HCT116 (cell line): ENCODE measurements around the gene VLDLR. TPM values are rescaled to one million over a fixed set of nuclear protein-coding genes. Genes with fewer than 3 reads are reported as not detected.

Source experiments
- ATAC-seq: fragments of 200-7000 bp; cut with Tn5 transposase; 2 replicates; pipeline ENCODE4 v1.9.1; 2020; ENCODE audit warnings: mild to moderate bottlenecking, moderate library complexity
- BruUV-seq: library from RNA; stranded (reverse); fragments of 400-500 nt; replicated peaks from 2 replicates; lab custom pipeline; 2021; lab: Mats Ljungman, UMichigan
- CTCF ChIA-PET: fragments of 300-600 bp; sonication (Branson Sonifier 250); formaldehyde crosslinking; loops from one replicate; lab custom pipeline; 2021; ENCODE audit warnings: antibody characterized with exemption; lab: Charles Lee
- POLR2A ChIA-PET: fragments of 300-600, 350-600 bp; sonication (Branson Sonifier 250); formaldehyde crosslinking; loops from one replicate; lab custom pipeline; 2021; ENCODE audit warnings: antibody characterized with exemption; lab: Charles Lee
- RAD21 ChIA-PET, 2 experiments: fragments of 300-600 bp; sonication (Branson Sonifier 250); formaldehyde crosslinking; loops; one replicate each; lab custom pipeline; 2023; ENCODE audit warnings: low total read pairs in 2 of 2; ENCODE audit not compliant: uncharacterized antibody in 2 of 2, unreplicated experiment in 2 of 2, low non-redundant PET in 1 of 2; lab: Charles Lee
- DNase-seq: peaks from one replicate; pipeline ENCODE4 v3.0.0-alpha.2; 2010; ENCODE audit warnings: low read depth, low spot score
- H2AFZ ChIP-seq: fragments of 200-600 bp; shearing (Covaris generic), sonication (generic); 2 replicates; pipeline ENCODE4 v1.6.1; 2017; ENCODE audit warnings: low read depth, mixed run types, mixed read lengths, antibody characterized with exemption, low read length; ENCODE audit not compliant: poor library complexity, severe bottlenecking
- H3K27ac ChIP-seq: 2 replicates; pipeline ENCODE4 v1.5.1; 2012; ENCODE audit warnings: low read depth, low read length
- H3K27me3 ChIP-seq: fragments of 200-600 bp; sonication (generic); 2 replicates; pipeline ENCODE4 v1.6.1; 2016; ENCODE audit warnings: mixed run types, low read length, mixed read lengths; ENCODE audit not compliant: insufficient read depth
- H3K36me3 ChIP-seq, 2 experiments: fragments of 200-500 bp in 1 of 2; fragments of 200-600 bp in 1 of 2; sonication (Bioruptor generic) in 1 of 2; sonication (generic) in 1 of 2; 2 replicates each; pipeline versions ENCODE4 v1.5.1 to v1.6.1; 2014 to 2016; ENCODE audit warnings: low read length in 2 of 2, inconsistent platforms in 1 of 2, mixed read lengths in 1 of 2, mixed run types in 1 of 2; ENCODE audit not compliant: insufficient read depth in 2 of 2, control insufficient read depth in 1 of 2
- H3K4me1 ChIP-seq, 2 experiments: fragments of 200-600 bp in 1 of 2; sonication (generic) in 1 of 2; 2 replicates each; pipeline versions ENCODE4 v1.5.1 to v1.6.1; 2012 to 2017; ENCODE audit warnings: low read length in 2 of 2, inconsistent platforms in 1 of 2, mild to moderate bottlenecking in 1 of 2, mixed read lengths in 1 of 2, mixed run types in 1 of 2, moderate library complexity in 1 of 2; ENCODE audit not compliant: insufficient read depth in 2 of 2, control insufficient read depth in 1 of 2
- H3K4me2 ChIP-seq: fragments of 200-600 bp; sonication (generic); 2 replicates; pipeline ENCODE4 v1.6.1; 2017; ENCODE audit warnings: mixed run types, low read length, mixed read lengths
- H3K4me3 ChIP-seq, 2 experiments: fragments of 200-600 bp in 1 of 2; sonication (generic) in 1 of 2; replicated peaks in 1 of 2; 2 replicates each; pipeline ENCODE4 v1.5.1; 2011 to 2016; ENCODE audit warnings: low read length in 2 of 2, control low read depth in 1 of 2, low read depth in 1 of 2, mild to moderate bottlenecking in 1 of 2, mixed read lengths in 1 of 2, mixed run types in 1 of 2
- H3K79me2 ChIP-seq: fragments of 200-600 bp; sonication (generic); 2 replicates; pipeline ENCODE4 v1.6.1; 2017; ENCODE audit warnings: mild to moderate bottlenecking, mixed run types, low read length, moderate library complexity, mixed read lengths; ENCODE audit not compliant: insufficient read depth
- H3K9ac ChIP-seq: fragments of 200-600 bp; sonication (generic); 2 replicates; pipeline ENCODE4 v1.6.1; 2016; ENCODE audit warnings: low read length, mixed read lengths
- H3K9me2 ChIP-seq: fragments of 200-600 bp; sonication (generic), shearing (Covaris generic); 2 replicates; pipeline ENCODE4 v1.6.1; 2017; ENCODE audit warnings: mixed run types, mild to moderate bottlenecking, moderate library complexity; ENCODE audit not compliant: insufficient read depth
- H3K9me3 ChIP-seq, 2 experiments: fragments of 200-500 bp in 1 of 2; fragments of 200-600 bp in 1 of 2; sonication (Bioruptor generic) in 1 of 2; sonication (generic) in 1 of 2; 2 replicates each; pipeline ENCODE4 v1.6.1; 2014 to 2017; ENCODE audit warnings: low read length in 2 of 2, mixed read lengths in 2 of 2, inconsistent platforms in 1 of 2, low read depth in 1 of 2, mild to moderate bottlenecking in 1 of 2, mixed run types in 1 of 2, moderate library complexity in 1 of 2; ENCODE audit not compliant: control insufficient read depth in 1 of 2, insufficient read depth in 1 of 2
- H4K20me1 ChIP-seq: fragments of 200-600 bp; sonication (generic), shearing (Covaris generic); 2 replicates; pipeline ENCODE4 v1.6.1; 2017; ENCODE audit warnings: mixed run types, mild to moderate bottlenecking, moderate library complexity; ENCODE audit not compliant: insufficient read depth
- CBX3 ChIP-seq: IDR thresholded peaks from 2 replicates; pipeline ENCODE4 v1.6.1; 2012; ENCODE audit warnings: low read depth
- CEBPB ChIP-seq: IDR thresholded peaks from 2 replicates; pipeline ENCODE4 v1.6.1; 2012; ENCODE audit warnings: low read depth
- CTCF ChIP-seq, 3 experiments: fragments of 200-600 bp in 1 of 3; sonication (generic) in 1 of 3; IDR thresholded peaks in 2 of 3; conservative IDR thresholded peaks in 1 of 3; 2 replicates each; pipeline ENCODE4 v1.5.1; 2012 to 2017; ENCODE audit warnings: low read depth in 2 of 3, low read length in 2 of 3, antibody characterized with exemption in 1 of 3, borderline replicate concordance in 1 of 3, control low read depth in 1 of 3, mild to moderate bottlenecking in 1 of 3, mixed read lengths in 1 of 3, mixed run types in 1 of 3, moderate library complexity in 1 of 3; ENCODE audit not compliant: insufficient read depth in 1 of 3
- EGR1 ChIP-seq: IDR thresholded peaks from 2 replicates; pipeline ENCODE4 v1.6.1; 2012; ENCODE audit warnings: low read depth
- ELF1 ChIP-seq: IDR thresholded peaks from 2 replicates; pipeline ENCODE4 v1.6.1; 2012; ENCODE audit warnings: low read depth, borderline replicate concordance
- EZH2 ChIP-seq: fragments of 200-600 bp; sonication (generic); IDR thresholded peaks from 2 replicates; pipeline ENCODE4 v1.6.1; 2017; ENCODE audit warnings: antibody characterized with exemption, mixed run types
- FOSL1 ChIP-seq: IDR thresholded peaks from 2 replicates; pipeline ENCODE4 v1.6.1; 2012; ENCODE audit warnings: low read depth
- JUND ChIP-seq: IDR thresholded peaks from 2 replicates; pipeline ENCODE4 v1.6.1; 2012
- POLR2AphosphoS5 ChIP-seq: IDR thresholded peaks from 2 replicates; pipeline ENCODE4 v1.6.1; 2011; ENCODE audit warnings: mild to moderate bottlenecking, low read depth, low read length, moderate library complexity
- RAD21 ChIP-seq: IDR thresholded peaks from 2 replicates; pipeline ENCODE4 v1.6.1; 2012; ENCODE audit warnings: low read depth, mild to moderate bottlenecking
- SP1 ChIP-seq: IDR thresholded peaks from 2 replicates; pipeline ENCODE4 v1.6.1; 2012; ENCODE audit warnings: low read depth
- SRF ChIP-seq: IDR thresholded peaks from 2 replicates; pipeline ENCODE4 v1.6.1; 2012; ENCODE audit warnings: low read depth
- TCF7L2 ChIP-seq: IDR thresholded peaks from 2 replicates; pipeline ENCODE4 v1.7.0; 2011; ENCODE audit warnings: borderline replicate concordance, inconsistent platforms; ENCODE audit not compliant: insufficient read depth, insufficient read length; ENCODE audit errors: extremely low read depth
- YY1 ChIP-seq: IDR thresholded peaks from 2 replicates; pipeline ENCODE4 v1.6.1; 2011; ENCODE audit warnings: low read length, low read depth, moderate library complexity, mild to moderate bottlenecking; ENCODE audit not compliant: insufficient replicate concordance; ENCODE audit errors: extremely low read depth
- ZNF274 ChIP-seq: fragments of 200-500 bp; sonication (Bioruptor generic); IDR thresholded peaks from 2 replicates; pipeline ENCODE4 v1.6.1; 2014; ENCODE audit warnings: mild to moderate bottlenecking, low read depth, low read length, inconsistent platforms
- intact Hi-C: fragments of 100-400 bp; cut with micrococcal nuclease; formaldehyde crosslinking; loops from 2 replicates; pipeline ENCODE4 v1.10.0; 2022
- total RNA-seq: library from RNA; stranded (reverse); gene quantifications from one replicate; pipeline ENCODE4 v1.2.1, GENCODE V29; 2021; ENCODE audit not compliant: unreplicated experiment
- TF ChIP-seq, protein P1 (sequence below): IDR thresholded peaks from 2 replicates; pipeline ENCODE4 v1.6.1; 2011; ENCODE audit warnings: mild to moderate bottlenecking, low read length, moderate library complexity; ENCODE audit not compliant: insufficient replicate concordance; ENCODE audit errors: extremely low read depth

Gene VLDLR
- total RNA-seq, 1 experiment from 2014 or later: 0.17 TPM

DNA sequence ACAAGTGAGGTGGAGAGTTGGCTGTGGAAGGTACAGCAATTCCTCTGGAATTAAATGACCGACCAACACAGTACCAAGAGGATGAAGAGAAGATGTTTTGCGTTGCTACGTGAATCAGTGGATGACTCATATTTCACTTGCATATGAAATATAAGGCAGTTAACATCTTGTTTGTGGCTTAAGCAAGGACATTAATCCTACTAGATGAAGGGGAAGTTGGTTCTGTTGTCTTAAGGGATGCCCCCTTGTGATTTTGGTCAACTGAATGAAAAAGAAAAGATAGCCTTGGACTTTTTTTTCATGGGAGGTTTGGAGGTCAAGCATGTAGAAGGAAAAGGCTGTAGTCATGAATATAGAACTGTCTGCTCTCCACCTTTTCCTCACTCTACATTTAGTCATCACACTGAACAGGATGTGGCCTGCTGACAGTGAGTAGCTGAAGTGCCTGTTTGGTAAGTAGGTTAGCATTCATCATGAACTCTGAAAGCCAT, 33.9 kb downstream of the VLDLR start (continued):
- TF ChIP-seq RAD21: no peak
- TF ChIP-seq EZH2: no peak
- no peak; the same call in 1 of the 2 replicates for TF ChIP-seq FOSL1
- no peak for TF ChIP-seq JUND
- TF ChIP-seq SP1: no peak
- TF ChIP-seq POLR2AphosphoS5: no peak
- TF ChIP-seq YY1: no peak
- TF ChIP-seq, protein P1, sequence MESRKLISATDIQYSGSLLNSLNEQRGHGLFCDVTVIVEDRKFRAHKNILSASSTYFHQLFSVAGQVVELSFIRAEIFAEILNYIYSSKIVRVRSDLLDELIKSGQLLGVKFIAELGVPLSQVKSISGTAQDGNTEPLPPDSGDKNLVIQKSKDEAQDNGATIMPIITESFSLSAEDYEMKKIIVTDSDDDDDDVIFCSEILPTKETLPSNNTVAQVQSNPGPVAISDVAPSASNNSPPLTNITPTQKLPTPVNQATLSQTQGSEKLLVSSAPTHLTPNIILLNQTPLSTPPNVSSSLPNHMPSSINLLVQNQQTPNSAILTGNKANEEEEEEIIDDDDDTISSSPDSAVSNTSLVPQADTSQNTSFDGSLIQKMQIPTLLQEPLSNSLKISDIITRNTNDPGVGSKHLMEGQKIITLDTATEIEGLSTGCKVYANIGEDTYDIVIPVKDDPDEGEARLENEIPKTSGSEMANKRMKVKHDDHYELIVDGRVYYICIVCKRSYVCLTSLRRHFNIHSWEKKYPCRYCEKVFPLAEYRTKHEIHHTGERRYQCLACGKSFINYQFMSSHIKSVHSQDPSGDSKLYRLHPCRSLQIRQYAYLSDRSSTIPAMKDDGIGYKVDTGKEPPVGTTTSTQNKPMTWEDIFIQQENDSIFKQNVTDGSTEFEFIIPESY: no peak
- no peak for TF ChIP-seq ELF1
- TF ChIP-seq, all 23 proteins: peak for 0

DNA sequence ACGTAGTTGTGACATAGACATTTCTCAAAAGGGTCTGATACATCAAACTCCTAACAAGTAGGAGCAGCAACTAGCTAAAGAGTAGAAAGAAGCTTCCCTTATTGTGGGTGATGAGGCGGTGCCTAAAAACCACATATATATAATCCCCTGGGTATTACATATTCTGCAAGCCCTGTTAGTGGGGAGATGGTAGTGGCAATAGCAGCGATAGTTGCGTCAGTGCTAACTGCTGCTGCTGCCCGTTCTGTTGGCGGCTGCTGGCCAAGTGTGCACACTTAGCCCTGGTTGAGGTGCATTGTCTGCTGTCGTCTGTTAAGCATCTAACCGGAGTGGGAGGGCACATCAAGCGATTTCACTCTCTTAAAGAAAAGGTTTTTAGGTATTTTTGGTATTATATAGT, 35.8 kb downstream of the VLDLR start:
- no peak for DNase-seq
- Histone ChIP-seq H3K79me2 (no peaks in the 10 kb centered on the region), H3K4me2 (no peak overlapping the region), H3K9me3 (no peaks in the 10 kb centered on the region), H3K4me1 (no peaks in the 10 kb centered on the region), H3K4me3 (no peak overlapping the region), H3K9me2 (no peaks in the 10 kb centered on the region), H3K9ac (no peak overlapping the region), H3K27ac (no peak overlapping the region), H2AFZ (no peak overlapping the region), H4K20me1 (no peaks in the 10 kb centered on the region), H3K36me3 (no peaks in the 10 kb centered on the region)
- ChIA-PET POLR2A (no interaction called here), RAD21 (no interaction called here), CTCF (no interaction called here)
- intact Hi-C loops: no loop called here
- no TSS peak for BruUV-seq
- no peak for TF ChIP-seq ZNF274
- no peak for TF ChIP-seq TCF7L2
- no peak for TF ChIP-seq CEBPB
- TF ChIP-seq EGR1: no peak
- TF ChIP-seq, protein P1: no peak
- no peak for TF ChIP-seq CTCF (IDR thresholded peaks at IDR 0.05 in 2 of 3, conservative IDR thresholded peaks at IDR 0.05 in 1 of 3; ENCODE audit: borderline replicate concordance in 1 of 3, insufficient read depth in 1 of 3, low read depth in 2 of 3, low read length in 2 of 3)
- no peak for TF ChIP-seq SRF
- TF ChIP-seq JUND: no peak
- no peak for TF ChIP-seq CBX3
- TF ChIP-seq, all 23 proteins: peak for 0
- no peak for ATAC-seq
- no peaks in the 10 kb centered on the region for H3K27me3 ChIP-seq
